Suprapubic skin (tissue), 4 donors: ENCODE measurements around the gene KCP. TPM values are rescaled to one million over a fixed set of nuclear protein-coding genes. Genes with fewer than 3 reads are reported as not detected.

Experiments
- DNase-seq, 2 donors: peaks; one replicate each; pipeline ENCODE4 v3.0.0-alpha.2; 2019; ENCODE audit warnings: low spot score in 2 of 2
- H3K27ac ChIP-seq: fragments of 200-600 bp; sonication (generic); one replicate; pipeline ENCODE4 v1.5.1; 2019
- H3K27me3 ChIP-seq: fragments of 200-600 bp; sonication (generic); one replicate; pipeline ENCODE4 v1.5.1; 2019
- H3K36me3 ChIP-seq: fragments of 200-600 bp; sonication (generic); one replicate; pipeline ENCODE4 v1.5.1; 2019
- H3K4me1 ChIP-seq: fragments of 200-600 bp; sonication (generic); one replicate; pipeline ENCODE4 v1.5.1; 2019
- H3K4me3 ChIP-seq: fragments of 200-600 bp; sonication (generic); one replicate; pipeline ENCODE4 v1.5.1; 2019; ENCODE audit warnings: mild to moderate bottlenecking
- H3K9me3 ChIP-seq: fragments of 200-600 bp; sonication (generic); one replicate; pipeline ENCODE4 v1.5.1; 2019
- CTCF ChIP-seq, 2 donors: fragments of 200-600 bp in 1 of 2; fragments of 450-650 bp in 1 of 2; sonication (generic) in 1 of 2; IDR thresholded peaks; one replicate each; pipeline ENCODE4 v1.5.1; 2016 to 2019; ENCODE audit warnings: antibody characterized with exemption in 2 of 2, mild to moderate bottlenecking in 1 of 2, moderate library complexity in 1 of 2
- EP300 ChIP-seq: sonication (generic); formaldehyde crosslinking; IDR thresholded peaks from one replicate; pipeline ENCODE4 v1.6.1; 2017; ENCODE audit warnings: antibody characterized with exemption
- POLR2A ChIP-seq, 2 donors: fragments of 450-650 bp; IDR thresholded peaks; one replicate each; pipeline ENCODE4 v1.6.1; 2017; ENCODE audit warnings: antibody characterized with exemption in 2 of 2, mild to moderate bottlenecking in 2 of 2, moderate library complexity in 2 of 2
- POLR2AphosphoS5 ChIP-seq, 3 donors: sonication (generic); formaldehyde crosslinking; IDR thresholded peaks; one replicate each; pipeline ENCODE4 v1.6.1; 2017; ENCODE audit warnings: antibody characterized with exemption in 3 of 3
- WGBS: methylation state at CpG from one replicate; pipeline ENCODE4 v1.1.5; 2018; 5-methylcytosine and 5-hydroxymethylcytosine counted together
- total RNA-seq, 4 donors: library from RNA; depleted of rRNA; stranded (reverse); fragments of >200 nt; gene quantifications; one replicate each; pipeline ENCODE4 v1.1.0, GENCODE V29; 2016

Gene KCP
- total RNA-seq, 4 donors from 2014 or later, result 0.17 to 0.57 (median 0.36) TPM

- 75% methylated on average over 7 of the region's 7 CpGs for WGBS
- H3K27me3 ChIP-seq, result peaks cover 9% of the 10 kb centered on the region
- no peaks in the 10 kb centered on the region for H3K9me3 ChIP-seq
- no peak overlapping the region for H3K4me3 ChIP-seq
- H3K4me1 ChIP-seq, result peaks cover 19% of the 10 kb centered on the region
- TF ChIP-seq POLR2AphosphoS5 (IDR thresholded peaks at IDR 0.05), result no peak
- TF ChIP-seq POLR2A (IDR thresholded peaks at IDR 0.05), result no peak
- TF ChIP-seq CTCF (IDR thresholded peaks at IDR 0.05), result no peak
- no peak for TF ChIP-seq EP300
- no peak overlapping the region for H3K27ac ChIP-seq
- DNase-seq, result peak in 1 of 2 donors; percentile 17
- no peaks in the 10 kb centered on the region for H3K36me3 ChIP-seq
Measured at GRCh38 chr7:128888039-128888755, 22.3 kb downstream of the KCP start.

GRCh38 chr7:128887169-128888038, 23.1 kb downstream of the KCP start:
- no peaks in the 10 kb centered on the region for H3K9me3 ChIP-seq
- H3K36me3 ChIP-seq, result no peaks in the 10 kb centered on the region
- H3K4me3 ChIP-seq, result no peak overlapping the region
- peaks cover 14% of the 10 kb centered on the region for H3K4me1 ChIP-seq
- H3K27me3 ChIP-seq, result peaks cover 9% of the 10 kb centered on the region
- no peak for TF ChIP-seq POLR2A (IDR thresholded peaks at IDR 0.05)
- no peak for TF ChIP-seq POLR2AphosphoS5 (IDR thresholded peaks at IDR 0.05)
- no peak for TF ChIP-seq CTCF (IDR thresholded peaks at IDR 0.05)
- no peak for TF ChIP-seq EP300
- WGBS, result 75% methylated on average over 7 of the region's 7 CpGs
- DNase-seq, result peak in 1 of 2 donors; percentile 29
- H3K27ac ChIP-seq, result no peak overlapping the region

GRCh38 chr7:128886391-128887168, 23.9 kb downstream of the KCP start:
- DNase-seq, result peak in 1 of 2 donors; percentile 50
- 54% methylated on average over 11 of the region's 14 CpGs for WGBS
- no peak for TF ChIP-seq EP300
- no peak for TF ChIP-seq POLR2A (IDR thresholded peaks at IDR 0.05)
- no peak for TF ChIP-seq POLR2AphosphoS5 (IDR thresholded peaks at IDR 0.05)
- no peak for TF ChIP-seq CTCF (IDR thresholded peaks at IDR 0.05)
- Histone ChIP-seq H3K9me3 (no peaks in the 10 kb centered on the region), H3K27ac (no peak overlapping the region), H3K27me3 (peaks cover 9% of the 10 kb centered on the region), H3K4me3 (no peak overlapping the region), H3K4me1 (peaks cover 10% of the 10 kb centered on the region), H3K36me3 (no peaks in the 10 kb centered on the region)

- no peak overlapping the region for H3K27ac ChIP-seq
- H3K9me3 ChIP-seq, result no peaks in the 10 kb centered on the region
- peaks cover 2% of the 10 kb centered on the region for H3K27me3 ChIP-seq
- no peak for DNase-seq
- no peaks in the 10 kb centered on the region for H3K36me3 ChIP-seq
- no peak overlapping the region for H3K4me3 ChIP-seq
- TF ChIP-seq POLR2AphosphoS5 (IDR thresholded peaks at IDR 0.05), result no peak
- no peak for TF ChIP-seq POLR2A (IDR thresholded peaks at IDR 0.05)
- no peak for TF ChIP-seq CTCF (IDR thresholded peaks at IDR 0.05)
- TF ChIP-seq EP300, result no peak
- peaks cover 3% of the 10 kb centered on the region for H3K4me1 ChIP-seq
- 83% methylated on average over 7 of the region's 10 CpGs for WGBS
Measured at GRCh38 chr7:128885370-128886187, 24.9 kb downstream of the KCP start.
